ENCODE results near the gene PKN2. TPM values are rescaled to one million over a fixed set of nuclear protein-coding genes. Genes with fewer than 3 reads are reported as not detected.

Gene PKN2
- total and polyA plus RNA-seq, 2 donors from 2014 or later = 7.3 to 49.3 TPM

DNA sequence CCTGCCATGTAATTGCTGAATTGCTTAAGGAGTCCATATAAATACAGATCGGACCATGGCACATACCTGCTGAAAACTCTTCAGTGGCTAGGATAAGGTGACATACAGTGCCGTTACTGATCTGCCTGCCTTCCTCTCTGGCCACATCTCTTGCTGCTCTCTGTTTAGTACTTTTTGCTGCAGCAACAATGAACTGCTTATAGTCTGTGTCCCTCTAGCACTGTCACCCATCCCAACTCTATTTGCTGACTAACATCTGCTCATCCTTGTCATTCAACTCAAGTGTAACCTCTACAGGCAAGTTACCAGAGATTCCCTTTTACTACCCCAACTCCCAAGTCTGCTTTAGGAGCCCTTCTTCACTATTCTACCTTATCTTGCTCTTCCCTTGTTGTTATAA lies 141.6 kb downstream of the PKN2 start:
- Histone ChIP-seq H3K27ac (ENCODE audit: low read depth in 2 of 2, low read length in 2 of 2) (no peak overlapping the region), H3K9me3 (ENCODE audit: control insufficient read depth in 2 of 3, insufficient read depth in 1 of 3, low read length in 3 of 3) (no peaks in the 10 kb centered on the region), H3K4me3 (ENCODE audit: low read length in 3 of 3) (no peak overlapping the region), H3K36me3 (ENCODE audit: control insufficient read depth in 2 of 3, insufficient read depth in 3 of 3, low read length in 3 of 3) (peaks cover 0 to 12% (median 5%) of the 10 kb centered on the region in 3 donors), H3K9ac (ENCODE audit: low read length in 3 of 3) (no peak overlapping the region), H3K27me3 (ENCODE audit: control insufficient read depth, insufficient read depth, low read length) (no peaks in the 10 kb centered on the region), H3K4me1 (ENCODE audit: control insufficient read depth in 2 of 3, insufficient read depth in 2 of 3, low read depth in 1 of 3, low read length in 3 of 3) (no peaks in the 10 kb centered on the region)
- intact Hi-C loops (cut with DNase I) = no loop called here
- no peak for FAIRE-seq
- no peak for DNase-seq
- no peak for TF ChIP-seq CTCF (IDR thresholded peaks at IDR 0.05; ENCODE audit: borderline replicate concordance, extremely low read depth, insufficient read depth)

DNA sequence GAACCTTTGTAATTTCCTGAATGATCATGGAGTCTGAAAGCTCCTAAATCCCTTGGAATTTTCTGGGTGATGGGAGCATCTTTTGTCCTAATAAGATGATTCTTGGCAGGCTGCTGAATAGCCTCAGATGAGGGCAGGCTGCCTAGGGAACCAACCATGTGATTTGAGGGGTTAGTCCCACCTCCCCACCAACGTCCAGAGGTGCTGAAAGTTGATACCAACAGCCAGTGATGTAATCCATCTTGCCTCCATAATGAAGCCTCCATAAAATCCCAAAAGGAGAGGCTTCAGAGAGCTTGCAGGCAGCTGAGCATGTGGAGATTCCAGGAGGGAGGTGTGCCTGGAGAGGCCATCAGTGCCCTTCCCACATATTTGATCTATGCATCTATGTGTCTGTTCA lies 163.6 kb downstream of the PKN2 start:
- TF ChIP-seq CTCF (IDR thresholded peaks at IDR 0.05; ENCODE audit: borderline replicate concordance, extremely low read depth, insufficient read depth) = no peak
- Histone ChIP-seq H3K9ac (ENCODE audit: low read length in 3 of 3) (no peak overlapping the region), H3K4me1 (ENCODE audit: control insufficient read depth in 2 of 3, insufficient read depth in 2 of 3, low read depth in 1 of 3, low read length in 3 of 3) (no peaks in the 10 kb centered on the region), H3K27ac (ENCODE audit: low read depth in 2 of 2, low read length in 2 of 2) (no peak overlapping the region), H3K36me3 (ENCODE audit: control insufficient read depth in 2 of 3, insufficient read depth in 3 of 3, low read length in 3 of 3) (peaks cover 0 to 4% (median 2%) of the 10 kb centered on the region in 3 donors), H3K9me3 (ENCODE audit: control insufficient read depth in 2 of 3, insufficient read depth in 1 of 3, low read length in 3 of 3) (no peaks in the 10 kb centered on the region), H3K27me3 (ENCODE audit: control insufficient read depth, insufficient read depth, low read length) (no peaks in the 10 kb centered on the region), H3K4me3 (ENCODE audit: low read length in 3 of 3) (no peak overlapping the region)
- no peak for FAIRE-seq
- intact Hi-C loops (cut with DNase I) = no loop called here
- no peak for DNase-seq

DNA sequence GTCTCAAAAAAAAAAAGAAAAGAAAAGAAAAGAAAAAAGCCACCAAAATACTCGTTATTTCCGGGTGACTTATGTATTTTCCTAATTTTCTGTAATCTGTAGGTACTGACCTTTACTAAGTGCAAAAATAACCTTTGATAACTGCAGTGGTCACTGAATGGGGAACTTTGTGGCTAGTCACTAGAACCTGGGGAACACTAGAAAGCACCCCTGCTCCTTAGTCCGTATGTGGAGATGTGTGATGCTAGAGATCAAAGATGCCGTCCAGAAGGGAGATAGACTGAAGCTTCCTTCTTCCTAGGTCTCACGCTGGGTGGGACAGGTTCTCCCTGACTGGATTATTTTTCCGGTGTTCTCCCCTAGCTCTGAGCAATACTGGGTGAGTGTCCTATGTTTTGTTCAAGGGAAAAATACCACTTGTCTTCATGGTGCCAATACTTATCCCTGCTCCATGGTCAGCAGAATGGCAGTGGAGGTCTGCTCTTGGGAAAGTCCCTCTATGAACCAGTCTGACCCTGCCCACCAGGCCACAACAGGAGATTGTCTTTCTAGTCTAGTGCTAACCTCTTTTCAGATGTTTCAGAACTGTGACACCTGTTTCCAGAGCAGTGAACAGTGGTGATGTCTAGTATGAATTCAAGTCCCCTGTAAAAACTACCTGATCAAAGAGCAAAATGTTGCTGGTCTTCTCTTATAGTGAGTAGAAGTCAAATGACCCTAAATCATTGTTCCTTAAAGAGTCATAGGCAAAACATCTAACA lies 167.4 kb downstream of the PKN2 start:
- no peak for TF ChIP-seq CTCF (IDR thresholded peaks at IDR 0.05; ENCODE audit: borderline replicate concordance, extremely low read depth, insufficient read depth)
- Histone ChIP-seq H3K9me3 (ENCODE audit: control insufficient read depth in 2 of 3, insufficient read depth in 1 of 3, low read length in 3 of 3) (no peaks in the 10 kb centered on the region), H3K36me3 (ENCODE audit: control insufficient read depth in 2 of 3, insufficient read depth in 3 of 3, low read length in 3 of 3) (peaks cover 2 to 13% (median 10%) of the 10 kb centered on the region in 3 donors), H3K4me3 (ENCODE audit: low read length in 3 of 3) (no peak overlapping the region), H3K27me3 (ENCODE audit: control insufficient read depth, insufficient read depth, low read length) (no peaks in the 10 kb centered on the region), H3K27ac (ENCODE audit: low read depth in 2 of 2, low read length in 2 of 2) (no peak overlapping the region), H3K9ac (ENCODE audit: low read length in 3 of 3) (no peak overlapping the region), H3K4me1 (ENCODE audit: control insufficient read depth in 2 of 3, insufficient read depth in 2 of 3, low read depth in 1 of 3, low read length in 3 of 3) (no peaks in the 10 kb centered on the region)
- DNase-seq (no peak), FAIRE-seq (no peak)
- intact Hi-C loops (cut with DNase I) = no loop called here

Measured in kidney (tissue), 14 donors.